HepG2 (cell line): ENCODE measurements around the gene GRIP2. TPM values are rescaled to one million over a fixed set of nuclear protein-coding genes. Genes with fewer than 3 reads are reported as not detected.

Experiments
- ATAC-seq: fragments of 200-7000 bp; cut with Tn5 transposase; 3 replicates; pipeline ENCODE4 v1.9.1; 2020; ENCODE audit warnings: mild to moderate bottlenecking, moderate library complexity
- BruUV-seq: library from RNA; stranded (reverse); fragments of 400-500 nt; replicated peaks from 2 replicates; lab custom pipeline; 2021; lab: Mats Ljungman, UMichigan
- CTCF ChIA-PET: fragments of 300-600 bp; formaldehyde crosslinking; extraction: SDS; loops from one replicate; lab custom pipeline; 2021; ENCODE audit warnings: low total read pairs, inconsistent platforms, low intra/inter-chr PET ratio; lab: Yijun Ruan, JAX
- POLR2A ChIA-PET: fragments of 350-600 bp; sonication (Branson Sonifier 250); formaldehyde crosslinking; loops from one replicate; lab custom pipeline; 2020; ENCODE audit warnings: antibody characterized with exemption, inconsistent platforms; lab: Yijun Ruan, JAX
- DNase-seq: peaks from one replicate; pipeline ENCODE4 v3.0.0-alpha.2; 2015; ENCODE audit warnings: low spot score
- FAIRE-seq: peaks from 3 replicates; lab custom pipeline; 2011; peaks lifted over from hg19 to GRCh38; lab: Jason Lieb, UNC
- H2AFZ ChIP-seq: one replicate; pipeline ENCODE4 v1.6.1; 2011; ENCODE audit warnings: low read length, inconsistent platforms
- H3K27ac ChIP-seq: fragments of 300-600 bp; 3 replicates; pipeline ENCODE4 v1.8.0; 2011; ENCODE audit warnings: mixed run types, mild to moderate bottlenecking, mixed read lengths, low read length, inconsistent platforms; ENCODE audit not compliant: insufficient read depth; ENCODE audit errors: extremely low read length
- H3K27me3 ChIP-seq, 2 experiments: fragments of 200-600 bp in 1 of 2; 2 replicates in 1 of 2; 3 replicates in 1 of 2; pipeline versions ENCODE4 v1.6.0 to v1.8.0; 2011; ENCODE audit warnings: low read length in 2 of 2, mild to moderate bottlenecking in 2 of 2, moderate library complexity in 2 of 2, inconsistent platforms in 1 of 2; ENCODE audit not compliant: insufficient read depth in 2 of 2, control insufficient read depth in 1 of 2
- H3K36me3 ChIP-seq, 2 experiments: fragments of 200-600 bp in 1 of 2; replicated peaks in 1 of 2; 2 replicates in 1 of 2; 3 replicates in 1 of 2; pipeline versions ENCODE4 v1.5.1 to v1.8.0; 2011; ENCODE audit warnings: low read length in 2 of 2, inconsistent platforms in 1 of 2; ENCODE audit not compliant: insufficient read depth in 2 of 2, control insufficient read depth in 1 of 2
- H3K4me1 ChIP-seq: 2 replicates; pipeline ENCODE4 v1.5.1; 2012; ENCODE audit warnings: low read length, inconsistent platforms; ENCODE audit not compliant: insufficient read depth
- H3K4me2 ChIP-seq: 2 replicates; pipeline ENCODE4 v1.6.0; 2011; ENCODE audit warnings: low read depth, low read length, inconsistent platforms
- H3K4me3 ChIP-seq, 3 experiments: fragments of 200-600 bp in 1 of 3; sonication (generic), shearing (Covaris generic) in 1 of 3; replicated peaks in 1 of 3; 2 replicates each; pipeline ENCODE4 v1.5.1; 2011 to 2016; ENCODE audit warnings: low read length in 3 of 3, inconsistent platforms in 2 of 3, low read depth in 2 of 3, mild to moderate bottlenecking in 2 of 3, control low read depth in 1 of 3, mixed read lengths in 1 of 3; ENCODE audit not compliant: insufficient read depth in 1 of 3
- H3K79me2 ChIP-seq: one replicate; pipeline ENCODE4 v1.6.1; 2011; ENCODE audit warnings: low read length, inconsistent platforms; ENCODE audit not compliant: insufficient read depth
- H3K9ac ChIP-seq: 2 replicates; pipeline ENCODE4 v1.6.0; 2011; ENCODE audit warnings: mild to moderate bottlenecking, low read depth, low read length, inconsistent platforms; ENCODE audit not compliant: insufficient read depth
- H3K9me3 ChIP-seq: 2 replicates; pipeline ENCODE4 v1.5.1; 2012; ENCODE audit warnings: mild to moderate bottlenecking, low read length
- H4K20me1 ChIP-seq: 2 replicates; pipeline ENCODE4 v1.6.0; 2011; ENCODE audit warnings: inconsistent platforms, mild to moderate bottlenecking, low read length, moderate library complexity; ENCODE audit not compliant: insufficient read depth
- ATF7 ChIP-seq, 2 experiments: fragments of 450-650 bp in 1 of 2; sonication (generic) in 1 of 2; formaldehyde crosslinking in 1 of 2; IDR thresholded peaks; 2 replicates each; pipeline versions ENCODE4 v1.4.0 to v1.6.1; 2016 to 2020; ENCODE audit warnings: antibody characterized with exemption in 1 of 2, mild to moderate bottlenecking in 1 of 2, missing genetic modification reagents in 1 of 2
- CREB1 ChIP-seq, 2 experiments: fragments of 450-650 bp in 1 of 2; IDR thresholded peaks; 2 replicates each; pipeline ENCODE4 v1.6.1; 2016 to 2017; ENCODE audit warnings: control low read depth in 1 of 2, mild to moderate bottlenecking in 1 of 2, missing compliant biosample characterization in 1 of 2, missing genetic modification characterization in 1 of 2
- ELF3 ChIP-seq: IDR thresholded peaks from 2 replicates; pipeline ENCODE4 v1.6.1; 2016; ENCODE audit warnings: missing genetic modification reagents, missing compliant biosample characterization
- MNT ChIP-seq: fragments of 450-650 bp; IDR thresholded peaks from 2 replicates; pipeline ENCODE4 v1.6.1; 2016
- SALL1 ChIP-seq: sonication (generic); formaldehyde crosslinking; IDR thresholded peaks from 2 replicates; pipeline ENCODE4 v1.8.0; 2022; ENCODE audit warnings: mild to moderate bottlenecking, missing genetic modification reagents
- ZFP90 ChIP-seq: sonication (generic); formaldehyde crosslinking; IDR thresholded peaks from 2 replicates; pipeline ENCODE4 v1.8.0; 2022; ENCODE audit warnings: missing genetic modification reagents, mild to moderate bottlenecking, inconsistent platforms, borderline replicate concordance
- WGBS: methylation state at CpG from one replicate; pipeline ENCODE4 v1.1.6; 2017; ENCODE audit warnings: low lambda C conversion rate; 5-methylcytosine and 5-hydroxymethylcytosine counted together
- in situ Hi-C: cut with HindIII; loops from 2 replicates; pipeline ENCODE4 v1.10.0; 2017; ENCODE audit warnings: low pct_unique_long_range_greater_than_20kb; ENCODE audit not compliant: extremely low pct_ligation_motif_present
- intact Hi-C: fragments of 100-400 bp; cut with micrococcal nuclease; formaldehyde crosslinking; loops from one replicate; pipeline ENCODE4 v1.10.0; 2022; ENCODE audit not compliant: unreplicated experiment
- polyA plus RNA-seq, 8 experiments: library from polyadenylated mRNA; depleted of rRNA in 3 of 8; stranded (reverse) in 7 of 8; unstranded in 1 of 8; fragments of >200 nt; fragmentation: Illumina TruSeq in 4 of 8; extraction: Trizol in 4 of 8; gene quantifications; 2 replicates each; pipeline versions ENCODE4 v1.2.1 to v1.2.3, GENCODE V29; 2011 to 2016; ENCODE audit warnings: low read depth in 4 of 8, missing spikeins in 1 of 8, mixed read lengths in 1 of 8; ENCODE audit not compliant: insufficient read depth in 1 of 8
- total RNA-seq, 5 experiments: library from RNA; depleted of rRNA; stranded (reverse); fragments of >200 nt; fragmentation: Illumina TruSeq; extraction: Trizol; gene quantifications; 2 replicates each; pipeline ENCODE4 v1.2.3, GENCODE V29; 2016; ENCODE audit warnings: low read depth in 1 of 5
- TF ChIP-seq, protein P1 (sequence below): sonication (generic); formaldehyde crosslinking; IDR thresholded peaks from 2 replicates; pipeline ENCODE4 v1.5.0; 2020; ENCODE audit warnings: missing genetic modification reagents

The GRIP2 gene
- total and polyA plus RNA-seq, 2 of the 13 experiments (the other 11 are each of a cell fraction or from before 2014, with no cell fraction given) = 0.11 to 0.24 TPM

GRCh38 chr3:14503033-14503705, 37.0 kb downstream of the GRIP2 start:
- DNase-seq (peak; percentile 16), ATAC-seq (no peak), FAIRE-seq (no peak)
- TF ChIP-seq CREB1 (IDR thresholded peaks at IDR 0.05) = peak; percentile 74
- no peak for TF ChIP-seq CREB1 (CRISPR knock-in tag; IDR thresholded peaks at IDR 0.05)
- TF ChIP-seq ATF7 (IDR thresholded peaks at IDR 0.05) = peak; percentile 77
- no peak for TF ChIP-seq ATF7 (CRISPR knock-in tag; IDR thresholded peaks at IDR 0.05)
- no peak for TF ChIP-seq ELF3 (CRISPR knock-in tag)
- peak; percentile 36; the same call in 1 of the 2 replicates for TF ChIP-seq MNT
- intact Hi-C loops (no loop called here), in situ Hi-C loops (no loop called here)
- Histone ChIP-seq H3K79me2 (no peaks in the 10 kb centered on the region), H3K4me2 (no peak overlapping the region), H3K4me1 (no peaks in the 10 kb centered on the region), H2AFZ (no peak overlapping the region), H3K27ac (no peak overlapping the region), H3K9ac (no peak overlapping the region), H3K36me3 (no peaks in the 10 kb centered on the region), H3K9me3 (no peaks in the 10 kb centered on the region), H4K20me1 (no peaks in the 10 kb centered on the region), H3K27me3 (peaks cover 0 to 4% of the 10 kb centered on the region in 2 experiments; a peak in 2 of 5 replicates), H3K4me3 (no peak overlapping the region)
- no TSS peak for BruUV-seq
- ChIA-PET CTCF (no interaction called here), POLR2A (no interaction called here)
- WGBS = 9% methylated on average over 6 of the region's 12 CpGs

GRCh38 chr3:14502472-14502871, 37.7 kb downstream of the GRIP2 start:
- H3K27ac ChIP-seq = no peak overlapping the region
- H3K9ac ChIP-seq = no peak overlapping the region
- H3K9me3 ChIP-seq = no peaks in the 10 kb centered on the region
- no peaks in the 10 kb centered on the region for H4K20me1 ChIP-seq
- TF ChIP-seq SALL1 = no peak
- TF ChIP-seq, protein P1, sequence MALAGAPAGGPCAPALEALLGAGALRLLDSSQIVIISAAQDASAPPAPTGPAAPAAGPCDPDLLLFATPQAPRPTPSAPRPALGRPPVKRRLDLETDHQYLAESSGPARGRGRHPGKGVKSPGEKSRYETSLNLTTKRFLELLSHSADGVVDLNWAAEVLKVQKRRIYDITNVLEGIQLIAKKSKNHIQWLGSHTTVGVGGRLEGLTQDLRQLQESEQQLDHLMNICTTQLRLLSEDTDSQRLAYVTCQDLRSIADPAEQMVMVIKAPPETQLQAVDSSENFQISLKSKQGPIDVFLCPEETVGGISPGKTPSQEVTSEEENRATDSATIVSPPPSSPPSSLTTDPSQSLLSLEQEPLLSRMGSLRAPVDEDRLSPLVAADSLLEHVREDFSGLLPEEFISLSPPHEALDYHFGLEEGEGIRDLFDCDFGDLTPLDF (CRISPR knock-in tag) = no peak
- TF ChIP-seq ZFP90 (CRISPR knock-in tag) = peak; percentile 91; the same call in 1 of the 2 replicates
- no peak overlapping the region for H3K4me3 ChIP-seq
- no TSS peak for BruUV-seq
- peaks cover 0 to 4% of the 10 kb centered on the region in 2 experiments; a peak in 2 of 5 replicates for H3K27me3 ChIP-seq
- DNase-seq (no peak), ATAC-seq (no peak), FAIRE-seq (no peak)
- no peak overlapping the region for H2AFZ ChIP-seq
- H3K4me1 ChIP-seq = no peaks in the 10 kb centered on the region
- CTCF ChIA-PET = no interaction called here
- no peaks in the 10 kb centered on the region for H3K36me3 ChIP-seq
- no peaks in the 10 kb centered on the region for H3K79me2 ChIP-seq
- no peak overlapping the region for H3K4me2 ChIP-seq
- POLR2A ChIA-PET = no interaction called here
- intact Hi-C loops = no loop called here
- in situ Hi-C loops = no loop called here
